K562 (cell line): Measurements from ENCODE around the gene H2BK1. TPM values are rescaled to one million over a fixed set of nuclear protein-coding genes. Genes with fewer than 3 reads are reported as not detected.

ENCODE experiments used
- ADNP ChIP-seq: fragments of 200-800 bp; sonication (Bioruptor generic); IDR thresholded peaks from 2 replicates; pipeline ENCODE4 v1.6.1; 2016; ENCODE audit warnings: missing genetic modification characterization, missing compliant biosample characterization
- AFF4 ChIP-seq: sonication (generic); formaldehyde crosslinking; IDR thresholded peaks from 2 replicates; pipeline ENCODE4 v1.8.0; 2023; ENCODE audit warnings: mild to moderate bottlenecking, missing genetic modification reagents
- ARID2 ChIP-seq: fragments of 450-650 bp; IDR thresholded peaks from 2 replicates; pipeline ENCODE4 v1.6.1; 2017; ENCODE audit warnings: antibody characterized with exemption, mild to moderate bottlenecking
- FOS ChIP-seq: IDR thresholded peaks from 3 replicates; pipeline ENCODE4 v1.6.1; 2011; ENCODE audit not compliant: insufficient read length; ENCODE audit errors: extremely low read depth
- HMGXB4 ChIP-seq: sonication (generic); formaldehyde crosslinking; IDR thresholded peaks from 2 replicates; pipeline ENCODE4 v1.8.1; 2023; ENCODE audit warnings: mild to moderate bottlenecking, missing genetic modification reagents
- LARP7 ChIP-seq: fragments of 450-650 bp; IDR thresholded peaks from 2 replicates; pipeline ENCODE4 v1.6.1; 2016
- NCOA4 ChIP-seq: fragments of 450-650 bp; IDR thresholded peaks from 2 replicates; pipeline ENCODE4 v1.6.1; 2018; ENCODE audit warnings: mild to moderate bottlenecking; ENCODE audit not compliant: partially characterized antibody
- NKRF ChIP-seq: fragments of 450-650 bp; IDR thresholded peaks from 2 replicates; pipeline ENCODE4 v1.6.1; 2016; ENCODE audit warnings: borderline replicate concordance
- RBM25 ChIP-seq: fragments of 200-400 bp; formaldehyde crosslinking; IDR thresholded peaks from 2 replicates; pipeline ENCODE4 v1.6.1; 2018; ENCODE audit warnings: low read length, low read depth, moderate library complexity; ENCODE audit not compliant: severe bottlenecking
- ZBTB11 ChIP-seq, 3 experiments: fragments of 200-800 bp in 1 of 3; fragments of 250-450 bp in 1 of 3; fragments of 450-650 bp in 1 of 3; sonication (Bioruptor Pico) in 1 of 3; sonication (Bioruptor generic) in 1 of 3; formaldehyde crosslinking in 1 of 3; IDR thresholded peaks; 2 replicates each; pipeline versions ENCODE4 v1.6.1 to v1.8.0; 2016 to 2022; ENCODE audit warnings: mild to moderate bottlenecking in 2 of 3, missing genetic modification characterization in 2 of 3, missing compliant biosample characterization in 1 of 3, moderate library complexity in 1 of 3
- ZBTB26 ChIP-seq: fragments of 450-650 bp; formaldehyde crosslinking; IDR thresholded peaks from 2 replicates; pipeline ENCODE4 v1.4.0; 2022; ENCODE audit warnings: missing genetic modification characterization
- polyA plus RNA-seq, 8 experiments: library from polyadenylated mRNA; depleted of rRNA in 4 of 8; stranded (reverse) in 5 of 8; unstranded in 3 of 8; fragments of >200 nt; fragmentation: Nextera tagmentation in 2 of 8; fragmentation: Illumina TruSeq in 1 of 8; extraction: Ambion mirVana in 2 of 8; extraction: Trizol in 1 of 8; gene quantifications; 2 replicates each; pipeline versions ENCODE4 v1.2.1 to v1.2.3, GENCODE V29; 2011 to 2014; ENCODE audit warnings: inconsistent platforms in 1 of 8, missing spikeins in 1 of 8
- total RNA-seq, 7 experiments: library from RNA; depleted of rRNA in 6 of 7; stranded (reverse); fragments of >200 nt in 6 of 7; fragmentation: Illumina TruSeq in 2 of 7; extraction: Trizol in 2 of 7; gene quantifications; 2 replicates each; pipeline versions ENCODE4 v1.2.1 to v1.2.3, GENCODE V29; 2011 to 2021; ENCODE audit warnings: low replicate concordance in 1 of 7

The H2BK1 gene
- total and polyA plus RNA-seq, 9 of the 15 experiments (the other 6 are each of a cell fraction or from before 2014, with no cell fraction given) = not detected

- TF ChIP-seq ZBTB11 (CRISPR knock-in tag; IDR thresholded peaks at IDR 0.05) (no peak), AFF4 (CRISPR knock-in tag) (no peak), ADNP (tag) (no peak), ZBTB26 (CRISPR knock-in tag) (no peak), ARID2 (no peak), RBM25 (no peak), FOS (no peak), LARP7 (no peak), HMGXB4 (CRISPR knock-in tag) (no peak), NCOA4 (no peak), NKRF (0 out of 2 replicates have a peak, but pooled peaks have one; percentile 19)
Measured at GRCh38 chr7:151228024-151228866, 18.0 kb upstream of the H2BK1 start (continued).
